HG02759 (cell line): ENCODE data around the gene ZFAND3.

ENCODE experiments used
- ATAC-seq: cut with Tn5 transposase; IDR thresholded peaks from one replicate; pipeline ENCODE4 v1.9.1; 2021; ENCODE audit warnings: mild to moderate bottlenecking, moderate library complexity; ENCODE audit not compliant: unreplicated experiment

Gene ZFAND3

DNA sequence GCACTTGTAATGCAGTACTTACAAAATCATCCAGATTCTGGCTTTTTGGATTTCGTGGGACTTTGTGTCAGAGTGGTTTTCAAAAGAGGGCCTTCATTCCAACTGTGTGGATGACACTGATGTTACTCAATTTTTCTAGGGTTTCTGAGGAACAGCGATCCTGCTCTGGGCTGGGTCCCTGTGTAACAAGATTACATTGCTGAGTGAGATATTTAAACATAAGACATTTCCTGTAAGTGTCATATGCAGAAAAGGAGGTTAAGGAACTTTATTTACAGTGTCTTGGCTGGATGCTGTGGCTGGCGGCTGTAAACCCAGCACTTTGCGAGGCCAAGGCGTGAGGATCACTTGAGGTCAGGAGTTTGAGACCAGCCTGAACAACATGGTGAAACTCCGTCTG lies 6.7 kb downstream of the ZFAND3 start:
- ATAC-seq, result no peak

DNA sequence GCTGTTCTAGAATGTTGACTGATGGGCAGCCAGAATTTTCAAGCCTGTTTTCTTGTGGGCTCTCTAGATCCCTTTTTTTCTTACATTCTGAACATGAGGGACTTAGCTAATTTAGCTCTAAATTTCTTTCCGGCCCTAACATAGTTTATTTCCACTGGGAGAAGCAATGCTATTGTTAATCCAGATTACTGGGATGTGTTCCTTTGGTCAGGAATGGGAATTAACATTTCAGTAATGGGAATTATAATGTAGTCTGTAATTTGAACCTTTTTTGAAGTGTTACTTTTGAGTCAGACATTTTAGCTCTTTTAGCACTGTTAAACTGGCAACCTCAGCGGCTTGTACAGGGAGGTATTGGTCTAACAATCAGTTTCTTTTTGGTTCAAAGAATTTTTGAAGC lies 7.5 kb downstream of the ZFAND3 start:
- no peak for ATAC-seq

DNA sequence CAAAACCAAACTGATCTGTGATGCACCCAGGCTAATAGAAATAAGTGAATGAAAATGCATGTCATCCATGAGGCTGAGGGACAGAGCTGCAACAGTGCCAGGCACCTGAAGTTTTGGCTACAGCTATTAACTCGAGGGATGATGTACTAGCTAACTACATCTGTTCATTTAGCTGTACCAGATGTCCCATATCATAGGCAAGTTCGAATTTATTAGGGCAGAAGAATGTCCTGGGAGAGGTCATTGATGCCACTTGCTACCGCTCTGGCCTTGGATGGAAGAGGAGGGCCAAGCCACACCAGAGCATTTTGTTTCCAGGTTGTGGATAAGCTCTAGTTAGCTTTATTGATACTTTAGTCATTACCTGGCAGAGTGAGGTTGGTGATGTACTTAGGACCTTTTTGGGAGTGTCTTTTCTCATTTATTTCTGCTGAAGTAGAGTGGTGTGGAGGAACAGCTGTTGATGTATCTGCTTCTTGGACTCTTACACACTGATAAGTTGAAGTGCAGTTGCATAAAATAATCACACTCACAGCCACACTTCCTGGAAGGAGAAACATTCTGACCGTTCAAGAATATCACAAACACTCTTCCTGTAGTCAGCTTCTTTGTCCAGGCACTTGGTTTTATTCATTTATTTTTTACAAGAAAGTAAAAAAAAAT lies 8.2 kb downstream of the ZFAND3 start:
- no peak for ATAC-seq

DNA sequence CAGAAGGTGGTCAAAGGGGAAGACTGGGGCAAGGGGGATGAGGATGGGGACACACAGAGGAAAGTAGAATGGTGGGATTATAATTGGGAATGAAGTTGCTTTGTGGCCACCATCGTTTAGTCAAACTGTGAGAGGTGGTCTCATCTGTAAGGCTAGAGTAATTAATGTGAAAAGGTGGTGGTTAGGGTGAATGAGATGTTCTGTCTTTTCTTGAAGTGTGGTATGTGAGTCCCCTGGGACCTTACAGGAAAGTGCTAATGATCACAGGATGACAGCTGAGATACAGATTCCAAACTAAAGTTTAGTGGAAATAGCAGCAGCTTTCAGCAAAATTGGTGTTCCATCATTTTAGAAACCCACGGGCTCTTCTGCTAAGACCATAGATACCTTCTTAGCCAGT lies 10.7 kb downstream of the ZFAND3 start:
- ATAC-seq, result no peak

DNA sequence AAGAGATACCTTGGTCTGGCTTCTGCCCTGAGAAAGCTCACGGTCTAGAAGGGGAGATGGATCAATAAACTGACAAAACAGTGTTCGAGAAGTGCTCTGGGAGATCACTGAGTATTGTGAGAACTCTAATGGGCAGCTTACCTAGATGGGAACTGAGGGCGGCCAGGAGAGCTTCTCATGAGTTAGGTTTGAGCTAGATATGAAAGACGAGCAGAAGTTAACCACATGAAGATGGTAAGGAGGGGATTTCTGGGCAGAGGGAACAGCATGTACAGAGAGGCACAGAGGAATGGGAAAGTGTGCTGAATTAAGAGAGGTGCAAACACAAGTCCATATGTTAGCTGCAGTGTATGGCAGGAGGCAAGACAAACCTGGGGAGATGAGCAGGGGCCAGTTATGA lies 11.9 kb downstream of the ZFAND3 start:
- ATAC-seq, result no peak

DNA sequence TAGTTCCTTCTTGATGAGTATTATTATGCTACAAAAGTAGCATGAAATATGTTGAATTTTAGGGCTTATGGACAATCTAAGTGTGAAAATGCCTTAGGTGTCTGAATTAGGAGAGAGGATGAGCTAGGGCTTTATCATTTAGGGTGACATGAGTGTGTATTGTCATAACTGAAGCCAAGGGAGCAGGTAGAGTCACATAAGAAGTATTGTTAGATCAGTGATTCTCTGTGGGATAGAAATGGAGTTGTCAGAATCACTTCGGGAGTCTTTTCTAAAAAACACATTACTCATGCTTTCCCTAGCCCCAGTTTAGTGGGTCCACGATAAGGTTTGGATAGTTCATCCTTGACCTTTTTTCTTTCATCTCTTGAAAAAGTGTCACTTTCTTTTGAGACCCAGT lies 16.4 kb downstream of the ZFAND3 start:
- ATAC-seq, result no peak

DNA sequence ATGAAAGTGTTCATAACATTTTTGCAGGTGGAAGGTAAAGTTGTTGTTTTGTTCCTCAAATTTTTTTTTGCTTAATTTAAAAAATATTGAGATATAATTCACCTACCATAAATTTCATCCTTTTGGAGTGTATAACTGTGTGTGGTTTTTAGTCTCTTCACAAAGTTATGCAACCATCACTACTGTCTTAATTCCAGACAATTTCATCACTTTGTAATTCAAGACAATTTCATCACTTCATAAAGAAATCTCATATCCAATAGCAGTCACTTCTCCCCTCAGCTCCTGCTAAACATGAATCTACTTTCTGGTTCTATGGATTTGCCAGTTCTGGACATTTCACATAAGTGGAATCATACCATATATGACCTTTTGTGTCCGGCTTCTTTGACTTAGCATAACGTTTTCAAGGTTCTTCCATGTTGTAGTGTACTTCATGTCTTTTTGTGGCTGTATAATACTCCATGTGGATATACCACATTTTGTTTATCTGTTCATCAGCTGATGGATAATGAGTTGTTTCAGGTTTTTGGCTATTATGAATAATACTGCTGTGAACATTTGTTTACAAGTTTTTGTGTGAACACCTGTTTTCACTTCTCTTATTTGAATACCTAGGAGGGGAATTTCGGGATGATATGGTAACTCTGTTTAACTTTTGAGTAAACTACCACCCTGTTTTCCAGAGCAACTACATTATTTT lies 18.8 kb downstream of the ZFAND3 start:
- no peak for ATAC-seq

DNA sequence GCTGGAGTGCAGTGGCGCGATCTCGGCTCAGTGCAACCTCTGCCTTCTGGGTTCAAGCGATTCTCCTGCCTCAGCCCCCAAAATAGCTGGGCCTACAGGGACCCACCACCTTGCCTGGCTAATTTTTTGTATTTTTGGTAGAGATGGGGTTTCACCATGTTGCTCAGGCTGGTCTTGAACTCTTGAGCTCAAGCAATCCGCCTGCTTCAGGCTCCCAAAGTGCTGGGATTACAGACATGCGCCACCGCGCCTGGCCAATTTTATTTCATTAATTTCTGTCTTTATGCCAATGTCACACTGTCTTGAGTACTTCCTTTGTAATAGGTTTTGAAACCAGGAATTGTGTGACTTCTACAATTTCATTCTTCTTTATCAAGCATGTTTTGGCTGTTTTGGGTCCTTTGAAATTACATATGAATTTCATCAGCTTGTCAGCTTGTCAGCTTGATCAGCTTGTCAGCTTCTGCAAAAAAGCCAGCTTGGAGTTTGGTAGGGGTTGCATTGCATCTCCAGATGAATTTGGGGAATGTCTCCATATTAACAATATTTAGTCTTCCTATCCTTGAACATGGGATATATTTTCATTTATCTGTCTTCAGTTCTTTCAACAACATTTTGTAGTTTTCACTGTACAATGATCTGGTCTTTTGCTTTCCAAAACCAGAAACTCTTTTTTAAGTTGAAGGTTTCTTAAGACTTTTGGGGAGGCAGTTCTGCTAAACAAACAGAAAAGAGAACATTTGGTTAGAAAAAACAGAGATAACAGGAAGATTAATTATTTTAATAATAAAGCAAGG lies 20.8 kb downstream of the ZFAND3 start:
- no peak for ATAC-seq

DNA sequence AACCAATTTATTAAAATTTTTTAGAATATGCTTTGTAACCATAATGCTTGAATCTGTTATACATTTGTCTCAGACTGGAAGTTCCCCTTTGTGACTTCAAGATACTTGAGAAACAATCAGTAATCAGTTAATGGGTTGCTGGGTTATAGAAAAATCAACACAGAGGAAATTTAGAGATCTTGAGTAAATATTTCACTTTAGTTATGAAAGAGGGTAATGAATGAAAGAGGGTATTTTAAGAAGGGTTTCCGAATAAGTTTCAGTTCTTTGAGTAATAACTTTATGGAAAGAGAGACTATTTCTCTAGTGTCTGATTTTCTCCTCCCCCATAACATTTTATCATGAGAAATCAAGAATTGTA lies 21.4 kb downstream of the ZFAND3 start:
- no peak for ATAC-seq

DNA sequence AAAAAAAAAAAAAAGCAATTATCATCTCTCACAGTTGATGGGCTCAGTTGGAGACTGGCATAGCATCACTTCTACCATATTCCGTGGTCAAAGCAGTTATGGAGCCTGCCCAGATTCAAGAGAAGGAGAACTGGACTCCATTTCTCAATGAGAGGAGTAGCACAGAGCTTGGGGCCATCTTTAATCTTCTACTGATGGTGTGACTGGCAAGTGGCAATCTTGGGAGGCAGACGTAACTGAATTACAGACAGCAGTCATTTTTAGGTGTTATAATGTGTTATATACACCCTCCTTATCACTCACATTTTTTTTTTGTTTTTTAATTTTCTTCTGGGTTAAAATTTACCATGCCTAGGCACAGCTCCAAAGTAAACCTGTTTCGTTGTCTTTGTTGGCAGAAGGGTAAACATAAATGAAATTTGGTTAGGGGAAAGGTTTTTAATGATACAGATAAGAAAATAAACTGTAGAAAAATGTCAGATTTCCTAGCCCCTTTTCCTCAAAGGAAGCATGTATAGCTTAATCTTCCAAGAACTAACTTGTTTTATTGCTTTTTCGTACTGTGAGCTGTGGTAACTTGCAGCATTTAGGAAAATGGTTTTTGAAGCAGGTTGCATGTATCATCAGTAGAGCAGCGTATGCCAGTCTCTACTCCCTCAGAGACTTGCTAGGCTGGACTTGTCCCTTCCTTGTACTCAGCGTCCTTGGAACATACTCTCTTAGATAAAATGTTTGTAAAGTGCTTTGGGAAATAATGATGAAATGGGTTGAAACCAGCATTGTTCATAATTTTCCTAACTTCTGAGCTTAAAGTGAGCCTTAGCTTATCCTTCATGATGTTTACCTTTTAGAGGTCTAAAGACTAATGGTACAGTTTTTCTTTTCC lies 25.7 kb downstream of the ZFAND3 start:
- ATAC-seq, result no peak

DNA sequence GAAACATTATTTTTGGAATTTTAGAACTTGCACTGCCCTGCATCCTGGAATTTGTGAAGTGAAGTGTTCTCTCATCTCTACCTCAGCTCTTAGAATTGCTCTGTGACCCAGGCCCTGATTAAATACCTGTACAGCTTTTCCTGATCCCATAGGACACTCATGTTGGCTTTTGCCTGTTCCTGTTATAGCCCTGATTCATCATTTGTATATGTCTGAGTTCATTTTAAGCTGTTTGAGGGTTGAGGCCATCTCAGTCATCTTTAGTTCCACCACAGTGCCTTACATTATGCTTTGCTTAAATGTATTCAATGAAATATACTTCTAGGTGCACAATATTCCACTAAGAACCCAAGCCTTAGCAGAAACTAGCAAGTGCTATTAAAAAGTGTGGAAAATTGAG lies 26.4 kb downstream of the ZFAND3 start:
- no peak for ATAC-seq

DNA sequence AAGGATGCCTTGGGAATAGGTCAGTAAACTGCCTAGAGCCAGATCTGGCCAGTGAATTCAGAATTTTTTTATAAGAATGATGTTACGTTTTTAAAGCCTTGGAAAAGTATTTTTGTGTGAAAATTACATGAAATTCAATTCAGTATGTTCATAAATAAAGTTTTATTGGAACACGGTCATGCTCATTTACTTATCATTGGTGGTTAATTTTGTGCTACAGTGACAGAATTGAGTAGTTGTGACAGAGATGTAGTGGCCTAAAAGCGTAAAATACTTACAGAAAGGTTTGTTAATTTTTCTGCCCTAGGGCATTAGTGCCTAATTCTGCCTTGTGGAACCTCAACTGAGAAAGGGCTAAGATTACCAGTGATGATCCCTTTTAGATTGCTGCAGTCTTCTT lies 28.2 kb downstream of the ZFAND3 start:
- ATAC-seq, result no peak

DNA sequence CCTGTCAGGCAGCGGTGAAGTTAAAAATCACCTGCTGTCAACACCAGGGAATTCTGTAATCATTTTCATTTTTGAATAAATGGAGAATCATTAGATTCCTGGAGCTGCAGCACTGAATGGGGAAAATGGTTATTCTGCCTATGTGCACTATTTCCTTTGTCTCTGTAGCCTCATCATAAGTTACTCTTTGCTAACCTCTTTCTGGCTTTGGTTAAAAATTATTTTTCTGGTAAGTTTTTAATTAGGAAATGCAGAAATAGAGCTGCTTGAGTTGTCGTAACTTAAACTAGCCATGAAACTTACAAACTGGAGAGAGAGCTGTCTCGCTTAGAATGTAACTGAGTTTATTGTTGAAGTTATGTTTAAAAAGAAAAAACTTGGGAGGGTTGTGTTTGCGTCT lies 28.8 kb downstream of the ZFAND3 start:
- no peak for ATAC-seq

DNA sequence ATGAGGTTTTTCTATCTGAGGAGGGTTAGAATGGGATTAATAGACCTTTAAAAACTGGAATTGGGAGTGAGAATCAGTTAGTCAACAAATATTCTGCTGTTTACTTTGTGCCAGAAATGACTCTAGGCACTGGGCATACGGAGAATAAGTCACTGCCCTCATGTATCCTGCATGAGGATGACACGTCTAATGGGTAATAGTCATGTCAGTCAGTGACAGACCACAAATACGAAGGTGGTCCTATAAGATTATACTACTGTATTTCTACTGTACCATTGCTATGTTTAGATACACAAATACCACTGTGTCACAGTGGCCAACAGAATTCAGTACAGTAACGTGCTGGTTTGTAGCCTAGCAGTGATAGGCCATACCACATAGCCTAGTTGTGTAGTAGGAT lies 30.7 kb downstream of the ZFAND3 start:
- no peak for ATAC-seq

DNA sequence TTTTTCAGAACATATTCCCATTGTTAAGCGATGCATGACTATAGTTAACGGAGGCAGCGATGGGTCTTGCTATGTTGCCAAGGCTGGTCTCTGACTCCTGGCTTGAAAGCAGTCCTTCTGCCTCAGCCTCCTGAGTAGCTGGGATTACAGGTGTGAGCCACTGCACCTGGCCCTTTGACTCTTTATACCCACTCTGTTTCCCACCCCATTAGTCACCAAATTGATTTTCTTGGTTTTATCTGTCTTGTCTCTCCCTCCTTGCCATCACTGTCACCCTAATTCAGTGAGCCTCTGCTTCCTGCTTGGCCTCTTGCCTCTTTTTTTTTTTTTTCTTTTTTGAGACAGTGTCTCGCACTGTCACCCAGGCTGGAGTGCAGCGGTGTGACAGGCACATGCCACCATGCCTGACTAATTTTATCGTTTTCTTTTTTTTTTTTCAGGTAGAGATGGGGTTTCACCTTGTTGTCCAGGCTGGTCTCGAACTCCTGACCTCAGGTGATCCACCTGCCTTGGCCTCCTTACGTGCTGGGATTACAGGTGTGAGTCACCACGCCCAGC lies 31.3 kb downstream of the ZFAND3 start:
- no peak for ATAC-seq

DNA sequence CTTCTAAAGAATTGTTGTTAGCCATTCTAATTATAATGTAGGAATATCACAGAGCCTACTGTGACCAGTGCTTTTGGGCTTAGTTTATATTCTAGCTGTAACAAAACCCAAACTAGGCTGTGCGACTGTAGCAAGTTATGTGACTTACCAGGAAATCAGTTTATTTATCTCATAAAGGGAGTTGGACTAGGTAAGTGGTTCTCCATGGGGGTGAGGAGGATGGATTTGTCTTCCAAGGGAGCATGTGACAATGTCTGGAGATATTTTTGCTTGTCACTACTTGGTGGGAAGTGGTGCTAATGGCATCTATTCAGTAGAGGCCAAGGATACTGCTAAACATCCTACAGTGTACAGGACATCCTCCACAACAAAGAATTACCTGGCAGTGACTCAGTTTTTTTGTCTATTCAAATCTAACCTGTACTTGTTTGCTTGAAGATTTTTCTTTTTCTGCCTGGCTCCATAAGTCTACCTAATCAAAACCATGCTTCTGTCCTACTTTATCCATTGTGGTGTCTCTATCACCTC lies 32.5 kb downstream of the ZFAND3 start:
- no peak for ATAC-seq

DNA sequence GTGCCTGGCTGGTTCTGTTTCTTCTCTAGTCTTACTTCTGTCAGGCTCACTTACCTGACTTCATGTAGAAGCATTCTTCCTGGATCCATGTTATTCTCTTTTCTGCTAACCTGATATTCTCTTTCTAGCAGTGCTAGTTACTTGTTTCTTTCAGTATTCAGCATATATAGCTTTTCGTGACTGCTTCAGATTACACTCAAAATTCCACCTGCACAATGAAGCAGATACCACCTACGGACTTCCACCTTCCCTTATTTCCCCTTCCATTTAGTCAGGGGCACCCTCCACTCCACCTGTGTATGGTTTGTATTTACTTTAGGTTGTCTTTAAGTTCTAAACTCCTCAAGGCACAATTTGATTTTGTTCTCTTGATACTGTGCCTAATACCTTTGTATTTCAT lies 36.8 kb downstream of the ZFAND3 start:
- ATAC-seq, result no peak

DNA sequence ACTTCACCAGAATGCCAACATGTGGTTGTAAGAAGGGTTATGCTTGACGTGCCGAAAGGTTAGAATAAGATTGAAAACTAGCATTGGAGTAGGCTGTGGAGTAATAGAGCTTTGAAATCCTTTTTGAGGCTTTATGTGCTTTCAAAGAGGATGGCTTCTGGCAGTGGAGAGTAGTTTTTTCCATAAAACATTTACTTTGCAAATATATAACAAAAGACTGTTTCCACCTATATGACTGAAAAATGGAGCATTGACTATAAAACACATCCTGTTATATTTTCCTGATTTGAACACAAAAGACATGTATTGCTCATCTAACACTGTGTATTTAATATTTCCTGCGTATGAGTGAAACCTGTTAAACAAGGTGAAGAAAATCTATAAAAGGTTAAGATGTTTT lies 38.8 kb downstream of the ZFAND3 start:
- no peak for ATAC-seq

DNA sequence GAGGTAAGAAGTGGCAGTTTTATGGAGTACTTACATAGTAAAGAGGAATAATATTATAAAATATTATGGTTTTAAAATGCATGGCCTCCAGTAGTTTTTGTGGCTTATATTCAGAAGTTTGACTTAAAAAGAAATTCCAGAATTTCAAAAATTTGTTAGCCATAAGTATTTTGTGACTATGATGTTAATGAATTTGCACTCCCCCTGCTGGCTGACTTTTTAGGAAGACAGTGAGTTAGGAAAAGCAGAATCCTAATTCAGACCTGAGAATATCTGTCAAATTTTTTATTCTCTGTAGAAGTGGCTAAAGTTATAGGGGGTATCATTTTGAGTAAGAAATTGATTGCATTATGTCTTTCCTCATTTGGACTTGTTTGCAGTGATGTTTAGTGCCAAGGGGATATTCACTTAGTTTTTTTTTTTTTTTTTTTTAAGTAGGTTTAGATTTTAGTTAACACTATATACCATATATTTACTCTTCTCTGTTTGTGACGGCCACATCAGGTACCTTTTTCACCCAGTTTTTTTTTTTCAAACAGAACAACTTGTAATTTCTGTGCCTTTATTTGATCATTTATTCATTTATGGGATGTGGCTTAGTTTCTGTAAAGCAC lies 40.8 kb downstream of the ZFAND3 start:
- no peak for ATAC-seq

DNA sequence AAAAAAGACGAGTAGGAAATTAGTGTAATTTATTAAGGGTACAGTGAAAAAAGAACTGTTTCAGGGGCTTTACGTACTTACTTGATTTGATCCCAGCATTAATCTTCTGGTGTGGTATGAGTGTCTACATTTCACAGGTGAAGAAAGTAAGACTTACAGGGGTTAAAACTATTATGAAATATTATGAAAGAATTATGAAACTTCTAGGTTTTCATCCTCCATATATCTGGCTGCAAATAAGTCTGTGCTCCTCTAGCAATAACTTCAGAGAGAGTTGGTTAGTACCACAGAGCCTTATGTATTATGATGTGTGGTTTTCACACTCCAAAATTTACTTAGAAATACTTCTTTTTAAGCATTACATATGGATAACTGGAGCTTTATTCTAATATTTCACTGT lies 41.9 kb downstream of the ZFAND3 start:
- no peak for ATAC-seq
